Thyroid gland (tissue), 4 donors: ENCODE results near the gene MESD. TPM values are rescaled to one million over a fixed set of nuclear protein-coding genes. Genes with fewer than 3 reads are reported as not detected.

Experiments
- DNase-seq, 2 donors: peaks; one replicate each; pipeline ENCODE4 v3.0.0-alpha.2; 2019
- H3K27ac ChIP-seq, 3 donors: fragments of 200-600 bp; sonication (generic); 1 replicate in 2 of 3; 2 replicates in 1 of 3; pipeline ENCODE4 v1.5.1; 2016 to 2019; ENCODE audit warnings: mild to moderate bottlenecking in 1 of 3, moderate library complexity in 1 of 3
- H3K27me3 ChIP-seq: fragments of 200-600 bp; sonication (generic); one replicate; pipeline ENCODE4 v1.5.1; 2019
- H3K36me3 ChIP-seq, 2 donors: fragments of 200-600 bp; sonication (generic); one replicate each; pipeline ENCODE4 v1.5.1; 2016 to 2019
- H3K4me1 ChIP-seq, 2 donors: fragments of 200-600 bp; sonication (generic); one replicate each; pipeline ENCODE4 v1.5.1; 2017 to 2019
- H3K4me3 ChIP-seq, 3 donors: fragments of 200-600 bp; sonication (generic); replicated peaks in 1 of 3; 1 replicate in 2 of 3; 2 replicates in 1 of 3; pipeline ENCODE4 v1.5.1; 2016; ENCODE audit warnings: mild to moderate bottlenecking in 1 of 3
- H3K9me3 ChIP-seq: fragments of 200-600 bp; sonication (generic); one replicate; pipeline ENCODE4 v1.5.1; 2017
- POLR2A ChIP-seq, 2 donors: fragments of 450-650 bp; IDR thresholded peaks; one replicate each; pipeline ENCODE4 v1.6.1; 2017; ENCODE audit warnings: antibody characterized with exemption in 2 of 2, mild to moderate bottlenecking in 2 of 2, moderate library complexity in 1 of 2
- WGBS, 2 donors: methylation state at CpG; one replicate each; pipeline ENCODE4 v1.1.5; 2017; 5-methylcytosine and 5-hydroxymethylcytosine counted together
- intact Hi-C: fragments of 100-400 bp; cut with DNase I; formaldehyde crosslinking; loops from one replicate; pipeline ENCODE4 v1.15.1; 2023
- total RNA-seq, 4 donors: library from RNA; depleted of rRNA; stranded (reverse); fragments of >200 nt; gene quantifications; one replicate each; pipeline ENCODE4 v1.2.3, GENCODE V29; 2016
- TF ChIP-seq, protein P1 (sequence below), 6 experiments: fragments of 200-600 bp in 3 of 6; fragments of 450-650 bp in 3 of 6; sonication (generic) in 3 of 6; IDR thresholded peaks; one replicate each; pipeline ENCODE4 v1.5.1; 2016 to 2019; ENCODE audit warnings: antibody characterized with exemption in 6 of 6, mild to moderate bottlenecking in 2 of 6, inconsistent platforms in 1 of 6, moderate library complexity in 1 of 6

Gene MESD
- total RNA-seq, 4 donors from 2014 or later, result 53.7 to 74.6 (median 70.9) TPM

DNA sequence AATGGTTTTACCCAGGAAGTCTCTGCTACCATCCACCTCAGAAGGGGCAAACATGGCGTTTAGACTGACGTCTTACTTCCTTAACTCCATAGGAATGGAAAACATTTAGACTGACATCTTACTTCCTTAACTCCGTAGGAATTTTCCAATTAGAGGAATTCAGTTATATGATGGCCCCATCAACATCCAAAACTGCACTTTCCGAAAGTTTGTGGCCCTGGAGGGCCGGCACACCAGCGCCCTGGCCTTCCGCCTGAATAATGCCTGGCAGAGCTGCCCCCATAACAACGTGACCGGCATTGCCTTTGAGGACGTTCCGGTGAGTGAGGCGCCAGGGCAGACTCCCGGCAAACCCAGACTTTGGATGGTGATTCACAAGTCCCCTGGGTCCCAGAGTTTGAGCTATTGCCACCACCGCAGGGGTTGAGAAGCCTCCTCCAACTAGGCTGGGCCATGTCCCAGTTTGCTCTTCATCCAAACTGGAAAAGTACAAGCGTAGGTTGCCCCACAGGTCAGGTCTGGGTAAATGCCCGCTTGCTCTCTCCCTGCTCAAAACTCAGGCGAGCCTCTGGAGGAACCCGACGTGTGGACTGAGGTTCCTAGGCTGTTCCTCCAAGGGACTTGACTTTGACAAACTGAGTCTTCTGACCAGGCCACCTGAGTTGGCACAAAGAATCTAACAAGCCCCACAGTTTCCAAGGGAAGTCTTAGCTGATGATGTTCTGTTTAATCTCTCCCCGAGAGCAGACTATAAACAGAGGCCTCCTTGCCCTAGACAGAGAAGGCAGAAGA, 57.7 kb downstream of the MESD start:
- intact Hi-C loops, result no loop called here
- Histone ChIP-seq H3K4me3 (no peak overlapping the region), H3K27ac (no peak overlapping the region), H3K4me1 (peaks cover 0 to 9% of the 10 kb centered on the region in 2 donors), H3K36me3 (no peaks in the 10 kb centered on the region), H3K9me3 (no peaks in the 10 kb centered on the region), H3K27me3 (no peaks in the 10 kb centered on the region)
- WGBS, 2 donors, result 92 to 93% methylated on average over 18 to 20 of the region's 20 CpGs
- no peak for DNase-seq
- TF ChIP-seq POLR2A (IDR thresholded peaks at IDR 0.05), result no peak

DNA sequence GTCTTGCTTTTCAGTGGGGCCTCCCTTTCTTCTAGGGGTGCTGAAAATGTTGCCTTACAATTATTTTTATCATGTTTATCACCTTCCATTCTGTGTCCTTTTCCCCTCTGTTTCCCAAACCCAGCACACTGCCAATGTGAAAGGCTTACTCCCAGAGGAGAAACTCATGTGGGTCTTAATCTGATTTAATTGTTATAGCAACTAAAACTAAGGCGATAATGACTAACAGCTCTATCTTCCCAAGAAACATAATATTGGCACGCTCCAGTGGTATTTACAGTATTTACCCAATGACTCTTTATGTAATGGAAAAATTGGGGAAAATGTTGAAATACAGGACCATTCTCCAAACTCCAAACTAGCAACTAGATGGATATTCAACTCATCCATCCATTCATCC, 58.4 kb downstream of the MESD start:
- peaks cover 0 to 9% of the 10 kb centered on the region in 2 donors for H3K4me1 ChIP-seq
- 87 to 94% methylated on average over 2 of the region's 2 CpGs for WGBS, 2 donors
- no peaks in the 10 kb centered on the region for H3K27me3 ChIP-seq
- H3K9me3 ChIP-seq, result no peaks in the 10 kb centered on the region
- TF ChIP-seq POLR2A (IDR thresholded peaks at IDR 0.05), result no peak
- no peak overlapping the region for H3K4me3 ChIP-seq
- intact Hi-C loops, result no loop called here
- no peak overlapping the region for H3K27ac ChIP-seq
- H3K36me3 ChIP-seq, result no peaks in the 10 kb centered on the region
- no peak for DNase-seq

DNA sequence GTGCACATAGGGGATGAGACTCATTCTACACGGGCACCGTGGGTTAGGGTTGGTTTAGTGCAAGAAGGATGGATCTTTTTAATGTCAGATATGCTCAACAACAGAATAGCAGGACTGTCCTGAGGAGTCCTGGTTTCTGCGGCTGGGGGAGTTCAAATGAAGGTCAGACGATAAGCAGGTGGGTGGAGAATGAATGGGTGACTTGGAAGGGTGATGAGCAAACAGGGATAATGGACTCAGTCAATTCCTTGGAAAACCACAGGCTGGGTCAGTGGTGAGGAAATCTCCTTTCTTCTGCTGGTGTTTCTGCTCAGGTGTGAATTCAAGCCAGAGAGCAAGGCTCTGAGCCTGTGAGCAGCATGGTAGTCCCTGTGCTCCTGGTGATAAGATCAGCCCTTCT, 59.9 kb downstream of the MESD start:
- TF ChIP-seq POLR2A (IDR thresholded peaks at IDR 0.05), result no peak
- TF ChIP-seq, protein P1, sequence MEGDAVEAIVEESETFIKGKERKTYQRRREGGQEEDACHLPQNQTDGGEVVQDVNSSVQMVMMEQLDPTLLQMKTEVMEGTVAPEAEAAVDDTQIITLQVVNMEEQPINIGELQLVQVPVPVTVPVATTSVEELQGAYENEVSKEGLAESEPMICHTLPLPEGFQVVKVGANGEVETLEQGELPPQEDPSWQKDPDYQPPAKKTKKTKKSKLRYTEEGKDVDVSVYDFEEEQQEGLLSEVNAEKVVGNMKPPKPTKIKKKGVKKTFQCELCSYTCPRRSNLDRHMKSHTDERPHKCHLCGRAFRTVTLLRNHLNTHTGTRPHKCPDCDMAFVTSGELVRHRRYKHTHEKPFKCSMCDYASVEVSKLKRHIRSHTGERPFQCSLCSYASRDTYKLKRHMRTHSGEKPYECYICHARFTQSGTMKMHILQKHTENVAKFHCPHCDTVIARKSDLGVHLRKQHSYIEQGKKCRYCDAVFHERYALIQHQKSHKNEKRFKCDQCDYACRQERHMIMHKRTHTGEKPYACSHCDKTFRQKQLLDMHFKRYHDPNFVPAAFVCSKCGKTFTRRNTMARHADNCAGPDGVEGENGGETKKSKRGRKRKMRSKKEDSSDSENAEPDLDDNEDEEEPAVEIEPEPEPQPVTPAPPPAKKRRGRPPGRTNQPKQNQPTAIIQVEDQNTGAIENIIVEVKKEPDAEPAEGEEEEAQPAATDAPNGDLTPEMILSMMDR (IDR thresholded peaks at IDR 0.05), result no peak
- DNase-seq, result no peak
- Histone ChIP-seq H3K4me1 (peaks cover 0 to 5% of the 10 kb centered on the region in 2 donors), H3K27me3 (no peaks in the 10 kb centered on the region), H3K27ac (no peak overlapping the region), H3K36me3 (no peaks in the 10 kb centered on the region), H3K9me3 (no peaks in the 10 kb centered on the region), H3K4me3 (no peak overlapping the region)
- intact Hi-C loops, result no loop called here
- WGBS, 2 donors, result 93 to 94% methylated on average over 4 of the region's 4 CpGs

DNA sequence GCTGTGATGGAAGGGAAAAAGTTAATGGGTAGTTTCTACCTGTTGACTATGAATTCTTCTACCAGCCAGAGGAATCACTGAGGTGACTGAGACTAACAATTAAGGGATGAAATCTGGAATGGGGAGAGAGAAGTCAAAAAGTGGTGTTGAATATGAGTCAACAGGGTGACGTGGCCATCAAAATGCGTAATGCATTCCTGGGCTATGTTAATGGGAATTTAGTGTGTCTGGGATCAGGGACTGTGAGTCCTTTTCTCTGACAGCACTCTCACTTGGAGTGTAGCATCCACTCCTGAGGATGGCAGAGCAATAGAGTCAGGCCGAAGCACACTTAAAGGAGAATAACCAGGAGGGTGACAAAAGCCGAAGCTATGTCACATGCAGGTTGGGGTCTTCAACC, 60.4 kb downstream of the MESD start:
- Histone ChIP-seq H3K27me3 (no peaks in the 10 kb centered on the region), H3K4me1 (peaks cover 0 to under 1% of the 10 kb centered on the region in 2 donors), H3K36me3 (no peaks in the 10 kb centered on the region), H3K27ac (no peak overlapping the region), H3K9me3 (no peaks in the 10 kb centered on the region), H3K4me3 (no peak overlapping the region)
- intact Hi-C loops, result no loop called here
- 91 to 94% methylated on average over 4 of the region's 4 CpGs for WGBS, 2 donors
- DNase-seq, result no peak
- TF ChIP-seq, protein P1 (IDR thresholded peaks at IDR 0.05), result no peak
- TF ChIP-seq POLR2A (IDR thresholded peaks at IDR 0.05), result no peak

DNA sequence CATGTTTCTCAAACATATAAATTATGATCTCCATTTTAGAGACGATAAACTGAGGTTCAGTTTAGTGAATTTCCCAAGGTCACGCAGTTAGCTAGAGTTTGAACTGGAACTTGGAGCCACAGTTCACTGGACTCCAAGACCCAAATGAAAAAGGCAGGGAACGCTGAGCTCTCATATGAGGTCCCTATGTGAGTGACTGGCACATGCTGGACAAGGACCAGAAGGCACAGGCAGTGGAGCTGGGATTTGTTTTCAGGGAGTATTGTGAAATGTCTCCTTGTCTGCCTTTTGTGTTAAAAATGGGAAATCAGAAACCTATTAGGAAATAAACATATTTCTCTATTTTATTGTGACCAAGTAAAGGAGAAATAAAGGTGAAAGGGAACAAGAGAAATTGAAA, 63.5 kb downstream of the MESD start:
- 93 to 95% methylated on average over 3 of the region's 3 CpGs for WGBS, 2 donors
- H3K4me1 ChIP-seq, result no peaks in the 10 kb centered on the region

DNA sequence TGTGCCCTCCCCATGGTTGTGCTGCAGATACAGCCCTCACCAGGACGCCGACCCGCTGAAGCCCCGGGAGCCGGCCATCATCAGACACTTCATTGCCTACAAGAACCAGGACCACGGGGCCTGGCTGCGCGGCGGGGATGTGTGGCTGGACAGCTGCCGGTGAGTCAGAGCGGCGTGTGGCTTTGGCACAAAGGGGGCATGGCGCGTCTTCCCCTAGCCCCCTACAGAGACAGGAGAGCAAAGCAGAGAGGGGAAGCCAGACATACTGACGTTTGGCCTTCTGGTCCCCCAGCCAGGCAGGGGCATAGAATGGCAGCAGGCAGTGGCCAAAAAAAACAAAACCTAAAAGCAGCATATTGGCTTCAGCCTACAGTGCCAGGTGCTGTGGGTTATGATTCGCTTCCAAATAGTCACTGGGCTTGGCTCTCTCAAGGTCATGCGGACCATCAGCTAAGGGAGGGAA, 64.0 kb downstream of the MESD start:
- Histone ChIP-seq H3K36me3 (no peaks in the 10 kb centered on the region), H3K4me1 (no peaks in the 10 kb centered on the region), H3K4me3 (no peak overlapping the region), H3K9me3 (no peaks in the 10 kb centered on the region), H3K27ac (no peak overlapping the region), H3K27me3 (no peaks in the 10 kb centered on the region)
- no peak for DNase-seq
- TF ChIP-seq POLR2A (IDR thresholded peaks at IDR 0.05), result no peak
- TF ChIP-seq, protein P1 (IDR thresholded peaks at IDR 0.05), result no peak
- intact Hi-C loops, result no loop called here
- 93 to 97% methylated on average over 8 to 13 of the region's 17 CpGs for WGBS, 2 donors

More for the DNA sequence above, 63.5 kb downstream of the MESD start:
- H3K27ac ChIP-seq, result no peak overlapping the region
- no peak for DNase-seq
- H3K36me3 ChIP-seq, result no peaks in the 10 kb centered on the region
- H3K9me3 ChIP-seq, result no peaks in the 10 kb centered on the region
- no peak overlapping the region for H3K4me3 ChIP-seq
- H3K27me3 ChIP-seq, result no peaks in the 10 kb centered on the region
- TF ChIP-seq, protein P1 (IDR thresholded peaks at IDR 0.05), result no peak
- intact Hi-C loops, result no loop called here
